ENCODE data around the gene THRAP3. TPM values are rescaled to one million over a fixed set of nuclear protein-coding genes. Genes with fewer than 3 reads are reported as not detected.

The THRAP3 gene
- total RNA-seq, 2 experiments from 2014 or later = 149 to 182 TPM

- CTCF ChIA-PET = interaction anchor here (0.7 to 1.3 kb wide), 2 partner anchors 34 to 67 kb away, joined by 3 to 6 read pairs; no protein-coding TSS in a partner anchor
Observed at GRCh38 chr1:36320291-36320761, 96.1 kb downstream of the THRAP3 start.

GRCh38 chr1:36320767-36321118 is 96.5 kb downstream of the THRAP3 start:
- ATAC-seq = no peak
- peak; percentile 22 for DNase-seq
- peaks cover 3% of the 10 kb centered on the region for H3K27me3 Mint-ChIP-seq
- peak overlapping the region; percentile 42 for H3K27ac Mint-ChIP-seq
- no peaks in the 10 kb centered on the region for H3K9me3 Mint-ChIP-seq (ENCODE audit: low read depth)
- H3K4me1 Mint-ChIP-seq = peaks cover 22% of the 10 kb centered on the region
- H3K36me3 Mint-ChIP-seq (ENCODE audit: low read depth) = peaks cover 12% of the 10 kb centered on the region
- peak overlapping the region; percentile 52 for H3K4me3 Mint-ChIP-seq
- CTCF ChIA-PET = interaction anchor here (0.7 kb wide), 1 partner anchor 67 kb away, joined by 3 read pairs; no protein-coding TSS in a partner anchor
- POLR2A ChIA-PET = no interaction called here
- intact Hi-C loops (cut with DNase I, micrococcal nuclease) = no loop called here

More at GRCh38 chr1:36320291-36320761, 96.1 kb downstream of the THRAP3 start:
- peak overlapping the region; percentile 52 for H3K4me3 Mint-ChIP-seq
- H3K27ac Mint-ChIP-seq = peak overlapping the region; percentile 42
- peaks cover 22% of the 10 kb centered on the region for H3K4me1 Mint-ChIP-seq
- POLR2A ChIA-PET = no interaction called here
- ATAC-seq = no peak
- H3K36me3 Mint-ChIP-seq (ENCODE audit: low read depth) = peaks cover 15% of the 10 kb centered on the region
- intact Hi-C loops (cut with DNase I, micrococcal nuclease) = no loop called here
- no peaks in the 10 kb centered on the region for H3K9me3 Mint-ChIP-seq (ENCODE audit: low read depth)
- peaks cover 3% of the 10 kb centered on the region for H3K27me3 Mint-ChIP-seq
- no peak for DNase-seq

- Mint-ChIP-seq H3K36me3 (ENCODE audit: low read depth) (peaks cover 9% of the 10 kb centered on the region), H3K4me3 (peak overlapping the region; percentile 52), H3K4me1 (peaks cover 22% of the 10 kb centered on the region), H3K27me3 (peaks cover 3% of the 10 kb centered on the region), H3K9me3 (ENCODE audit: low read depth) (no peaks in the 10 kb centered on the region), H3K27ac (no peak overlapping the region)
- ATAC-seq (peak; percentile 42), DNase-seq (peak; percentile 66)
- POLR2A ChIA-PET = interaction anchor here (0.5 kb wide), 1 partner anchor 130 kb away, joined by 4 read pairs; no protein-coding TSS in a partner anchor
- CTCF ChIA-PET = interaction anchor here (0.6 to 0.8 kb wide), 3 partner anchors 15 to 95 kb away, joined by 3 read pairs; partner anchors contain the start of gene SH3D21
- intact Hi-C loops (cut with DNase I, micrococcal nuclease) = no loop called here
Observed at GRCh38 chr1:36321119-36321951, 97.1 kb downstream of the THRAP3 start.

- Mint-ChIP-seq H3K27ac (no peak overlapping the region), H3K27me3 (peaks cover 3% of the 10 kb centered on the region), H3K9me3 (ENCODE audit: low read depth) (no peaks in the 10 kb centered on the region), H3K36me3 (ENCODE audit: low read depth) (peaks cover 9% of the 10 kb centered on the region), H3K4me3 (peak overlapping the region; percentile 63), H3K4me1 (peaks cover 22% of the 10 kb centered on the region)
- intact Hi-C loops (cut with DNase I, micrococcal nuclease) = loop anchor here in 1 of 2 experiments (2.0 kb wide), 1 partner anchor 15 kb away; the partner anchor contains the start of gene SH3D21
- no peak for DNase-seq
- no peak for ATAC-seq
- ChIA-PET CTCF (interaction anchor here (0.8 to 2.2 kb wide), 2 partner anchors 16 to 22 kb away, joined by 3 to 7 read pairs; partner anchors contain the start of gene SH3D21), POLR2A (interaction anchor here (0.5 to 0.8 kb wide), 2 partner anchors 16 to 129 kb away, joined by 3 to 4 read pairs; partner anchors contain the start of gene SH3D21)
Observed at GRCh38 chr1:36322041-36322785, 98.0 kb downstream of the THRAP3 start.

GRCh38 chr1:36322786-36323635 is 98.8 kb downstream of the THRAP3 start:
- no peaks in the 10 kb centered on the region for H3K9me3 Mint-ChIP-seq (ENCODE audit: low read depth)
- H3K4me1 Mint-ChIP-seq = peaks cover 22% of the 10 kb centered on the region
- intact Hi-C loops (cut with DNase I, micrococcal nuclease) = loop anchor here (1.0 to 2.0 kb wide), 2 partner anchors 16 kb away; partner anchors contain the start of gene SH3D21 (in 1 of the 2)
- POLR2A ChIA-PET = interaction anchor here (0.8 to 1.5 kb wide), 5 partner anchors 17 to 99 kb away, joined by 3 to 6 read pairs (median 3); partner anchors contain the start of genes SH3D21 and THRAP3
- H3K36me3 Mint-ChIP-seq (ENCODE audit: low read depth) = peaks cover 7% of the 10 kb centered on the region
- peak overlapping the region; percentile 63 for H3K4me3 Mint-ChIP-seq
- ATAC-seq (peak; percentile 28), DNase-seq (peak; percentile 69)
- H3K27ac Mint-ChIP-seq = no peak overlapping the region
- CTCF ChIA-PET = interaction anchor here (1.0 to 2.2 kb wide), 3 partner anchors 23 to 46 kb away, joined by 3 to 7 read pairs (median 3); no protein-coding TSS in a partner anchor
- H3K27me3 Mint-ChIP-seq = peaks cover 3% of the 10 kb centered on the region

- Mint-ChIP-seq H3K27me3 (peaks cover 3% of the 10 kb centered on the region), H3K27ac (no peak within 1 kb of the TSS), H3K4me1 (peaks cover 22% of the 10 kb centered on the region)
Observed at GRCh38 chr1:36323636-36324352, 99.6 kb downstream of the THRAP3 start, which contains the start of gene EVA1B. TSS of gene EVA1B (minus strand) at chr1:36323645. CDS start at chr1:36323037, 608 bp downstream.

GRCh38 chr1:36324353-36324703 is 100.1 kb downstream of the THRAP3 start:
- Mint-ChIP-seq H3K9me3 (ENCODE audit: low read depth) (no peaks in the 10 kb centered on the region), H3K27me3 (peaks cover 3% of the 10 kb centered on the region), H3K27ac (no peak overlapping the region), H3K4me1 (peaks cover 22% of the 10 kb centered on the region), H3K4me3 (peak overlapping the region; percentile 66), H3K36me3 (ENCODE audit: low read depth) (peaks cover 7% of the 10 kb centered on the region)
- DNase-seq (no peak), ATAC-seq (no peak)
- intact Hi-C loops (cut with DNase I, micrococcal nuclease) = no loop called here
- ChIA-PET POLR2A (interaction anchor here (0.9 to 1.5 kb wide), 5 partner anchors 20 to 100 kb away, joined by 3 to 6 read pairs (median 3); partner anchors contain the start of gene THRAP3), CTCF (interaction anchor here (1.0 to 2.2 kb wide), 2 partner anchors 24 to 26 kb away, joined by 3 to 7 read pairs; no protein-coding TSS in a partner anchor)

More at GRCh38 chr1:36323636-36324352, 99.6 kb downstream of the THRAP3 start, which contains the start of gene EVA1B:
- CTCF ChIA-PET = interaction anchor here (0.5 to 2.2 kb wide), 4 partner anchors 24 to 314 kb away, joined by 3 to 7 read pairs (median 3); no protein-coding TSS in a partner anchor
- POLR2A ChIA-PET = interaction anchor here (0.6 to 1.5 kb wide), 6 partner anchors 20 to 132 kb away, joined by 3 to 6 read pairs (median 3); partner anchors contain the start of gene THRAP3
- intact Hi-C loops (cut with DNase I, micrococcal nuclease) = loop anchor here (1.0 to 2.0 kb wide), 2 partner anchors 16 to 17 kb away; partner anchors contain the start of gene SH3D21 (in 1 of the 2)
- peak; percentile 45 for ATAC-seq
- no peaks in the 10 kb centered on the region for H3K9me3 Mint-ChIP-seq (ENCODE audit: low read depth)
- peak; percentile 72 for DNase-seq
- H3K36me3 Mint-ChIP-seq (ENCODE audit: low read depth) = peaks cover 7% of the 10 kb centered on the region
- H3K4me3 Mint-ChIP-seq = peak within 1 kb of the TSS; percentile 66

GRCh38 chr1:36326499-36326898 is 102.3 kb downstream of the THRAP3 start:
- Mint-ChIP-seq H3K9me3 (ENCODE audit: low read depth) (no peaks in the 10 kb centered on the region), H3K4me3 (no peak overlapping the region), H3K36me3 (ENCODE audit: low read depth) (peaks cover 3% of the 10 kb centered on the region), H3K4me1 (peaks cover 17% of the 10 kb centered on the region), H3K27me3 (peaks cover 3% of the 10 kb centered on the region), H3K27ac (no peak overlapping the region)
- no peak for ATAC-seq
- POLR2A ChIA-PET = interaction anchor here (0.7 kb wide), 1 partner anchor 81 kb away, joined by 9 read pairs; no protein-coding TSS in a partner anchor
- intact Hi-C loops (cut with DNase I, micrococcal nuclease) = no loop called here
- CTCF ChIA-PET = interaction anchor here (0.6 to 1.4 kb wide), 2 partner anchors 41 to 507 kb away, joined by 3 to 5 read pairs; no protein-coding TSS in a partner anchor
- DNase-seq = peak; percentile 27

- H3K27ac Mint-ChIP-seq = no peak overlapping the region
- no peaks in the 10 kb centered on the region for H3K36me3 Mint-ChIP-seq (ENCODE audit: low read depth)
- peaks cover 13% of the 10 kb centered on the region for H3K4me1 Mint-ChIP-seq
- CTCF ChIA-PET = interaction anchor here (0.6 kb wide), 1 partner anchor 217 kb away, joined by 5 read pairs; no protein-coding TSS in a partner anchor
- ATAC-seq = no peak
- POLR2A ChIA-PET = no interaction called here
- DNase-seq = no peak
- H3K27me3 Mint-ChIP-seq = peaks cover 6% of the 10 kb centered on the region
- no peaks in the 10 kb centered on the region for H3K9me3 Mint-ChIP-seq (ENCODE audit: low read depth)
- H3K4me3 Mint-ChIP-seq = no peak overlapping the region
- intact Hi-C loops (cut with DNase I, micrococcal nuclease) = no loop called here
Observed at GRCh38 chr1:36327421-36328087, 103.3 kb downstream of the THRAP3 start.
